Endothelial cell of umbilical vein (primary cell): ENCODE results near the gene CUEDC1. TPM values are rescaled to one million over a fixed set of nuclear protein-coding genes. Genes with fewer than 3 reads are reported as not detected.

Source experiments
- BruUV-seq: library from RNA; stranded (reverse); fragments of 400-500 nt; replicated peaks from 2 replicates; lab custom pipeline; 2021; lab: Mats Ljungman, UMichigan
- CTCF ChIA-PET: fragments of 300-600, 350-600 bp; sonication (Branson Sonifier 250); formaldehyde crosslinking; loops from one replicate; lab custom pipeline; 2021; ENCODE audit warnings: antibody characterized with exemption, inconsistent platforms; lab: Charles Lee
- POLR2A ChIA-PET: fragments of 300-600, 350-600 bp; sonication (Branson Sonifier 250); formaldehyde crosslinking; loops from one replicate; lab custom pipeline; 2021; ENCODE audit warnings: antibody characterized with exemption, inconsistent platforms; lab: Charles Lee
- DNase-seq: peaks from one replicate; pipeline ENCODE4 v3.0.0-alpha.2; 2011; ENCODE audit warnings: low read depth, low spot score
- FAIRE-seq: peaks from 2 replicates; lab custom pipeline; 2011; peaks lifted over from hg19 to GRCh38; lab: Jason Lieb, UNC
- H2AFZ ChIP-seq: 2 replicates; pipeline ENCODE4 v1.6.0; 2012; ENCODE audit warnings: low read depth, low read length, control low read depth, inconsistent platforms
- H3K27ac ChIP-seq: 2 replicates; pipeline ENCODE4 v1.5.1; 2011; ENCODE audit warnings: low read depth, mild to moderate bottlenecking, control low read depth, low read length, moderate library complexity; ENCODE audit not compliant: insufficient read depth
- H3K27me3 ChIP-seq, 2 experiments: 2 replicates each; pipeline versions ENCODE4 v1.6.0 to v1.6.1; 2011; ENCODE audit warnings: low read length in 2 of 2, mixed read lengths in 1 of 2; ENCODE audit not compliant: control insufficient read depth in 2 of 2, insufficient read depth in 2 of 2
- H3K36me3 ChIP-seq, 2 experiments: 2 replicates in 1 of 2; 3 replicates in 1 of 2; pipeline ENCODE4 v1.5.1; 2011; ENCODE audit warnings: low read length in 2 of 2, mild to moderate bottlenecking in 1 of 2, moderate library complexity in 1 of 2; ENCODE audit not compliant: control insufficient read depth in 2 of 2, insufficient read depth in 2 of 2; ENCODE audit errors: extremely low read depth in 1 of 2
- H3K4me1 ChIP-seq: 3 replicates; pipeline ENCODE4 v1.5.1; 2011; ENCODE audit warnings: mild to moderate bottlenecking, low read length; ENCODE audit not compliant: control insufficient read depth, insufficient read depth; ENCODE audit errors: extremely low read depth
- H3K4me2 ChIP-seq: 2 replicates; pipeline ENCODE4 v1.6.1; 2011; ENCODE audit warnings: low read length, control low read depth, mixed read lengths; ENCODE audit not compliant: insufficient read depth
- H3K4me3 ChIP-seq, 3 experiments: fragments of 200-600 bp in 1 of 3; sonication (generic), shearing (Covaris generic) in 1 of 3; replicated peaks in 1 of 3; 2 replicates each; pipeline ENCODE4 v1.5.1; 2011 to 2016; ENCODE audit warnings: control low read depth in 3 of 3, low read length in 3 of 3, mild to moderate bottlenecking in 2 of 3, inconsistent platforms in 1 of 3, low read depth in 1 of 3, moderate library complexity in 1 of 3; ENCODE audit not compliant: insufficient read depth in 1 of 3
- H3K79me2 ChIP-seq: 2 replicates; pipeline ENCODE4 v1.6.0; 2012; ENCODE audit warnings: low read length, inconsistent platforms; ENCODE audit not compliant: control insufficient read depth, insufficient read depth
- H3K9ac ChIP-seq: replicated peaks from 2 replicates; pipeline ENCODE3; 2011; ENCODE audit warnings: low read length, control low read depth; ENCODE audit not compliant: insufficient read depth; ENCODE audit errors: extremely low read depth
- H3K9me1 ChIP-seq: replicated peaks from 3 replicates; pipeline ENCODE4 v1.6.0; 2011; ENCODE audit warnings: mild to moderate bottlenecking, low read length; ENCODE audit not compliant: control insufficient read depth, insufficient read depth; ENCODE audit errors: extremely low read depth
- H3K9me3 ChIP-seq: replicated peaks from 2 replicates; pipeline ENCODE4 v1.5.1; 2012; ENCODE audit warnings: low read length, inconsistent platforms; ENCODE audit not compliant: control insufficient read depth, insufficient read depth
- H4K20me1 ChIP-seq: replicated peaks from 2 replicates; pipeline ENCODE3; 2011; ENCODE audit warnings: mild to moderate bottlenecking, low read length; ENCODE audit not compliant: control insufficient read depth, insufficient read depth; ENCODE audit errors: extremely low read depth
- EZH2 ChIP-seq: IDR thresholded peaks from 2 replicates; pipeline ENCODE4 v1.6.1; 2012; ENCODE audit warnings: borderline replicate concordance, low read depth, mild to moderate bottlenecking, moderate library complexity, low read length, inconsistent platforms; ENCODE audit not compliant: severe bottlenecking
- FOS ChIP-seq: IDR thresholded peaks from 2 replicates; pipeline ENCODE4 v1.6.1; 2011; ENCODE audit warnings: mild to moderate bottlenecking, low read length, moderate library complexity, borderline replicate concordance; ENCODE audit not compliant: insufficient read depth
- GATA2 ChIP-seq: IDR thresholded peaks from 2 replicates; pipeline ENCODE4 v1.7.0; 2011; ENCODE audit warnings: low read depth, mild to moderate bottlenecking, moderate library complexity, mixed read lengths, low read length; ENCODE audit not compliant: insufficient read length, insufficient read depth
- JUN ChIP-seq: IDR thresholded peaks from 2 replicates; pipeline ENCODE4 v1.6.1; 2011; ENCODE audit warnings: borderline replicate concordance, low read depth; ENCODE audit not compliant: insufficient read length, insufficient read depth
- MYC ChIP-seq: IDR thresholded peaks from one replicate; pipeline ENCODE4 v1.6.1; 2011; ENCODE audit warnings: mild to moderate bottlenecking, low read depth, low read length
- POLR2AphosphoS5 ChIP-seq: IDR thresholded peaks from 2 replicates; pipeline ENCODE4 v1.6.1; 2012; ENCODE audit warnings: low read depth, mild to moderate bottlenecking, control low read depth, low read length, moderate library complexity; ENCODE audit not compliant: insufficient read depth
- dilution Hi-C: fragments of 300-500 bp; cut with MboI; formaldehyde crosslinking; loops from one replicate; pipeline ENCODE4 v1.15.0; 2019; ENCODE audit warnings: low sequenced_read_pairs; ENCODE audit not compliant: extremely low pct_ligation_motif_present
- intact Hi-C: fragments of 100-400 bp; cut with micrococcal nuclease; formaldehyde crosslinking; loops from one replicate; pipeline ENCODE4 v1.10.0; 2022
- polyA plus RNA-seq, 4 experiments: library from polyadenylated mRNA; depleted of rRNA in 3 of 4; stranded (reverse) in 3 of 4; unstranded in 1 of 4; fragments of >200 nt; gene quantifications; 2 replicates each; pipeline versions ENCODE4 v1.2.1 to v1.2.3, GENCODE V29; 2011 to 2012; ENCODE audit warnings: missing spikeins in 1 of 4
- total RNA-seq: library from RNA; stranded (reverse); gene quantifications from 2 replicates; pipeline ENCODE4 v1.2.3, GENCODE V29; 2021
- TF ChIP-seq, protein P1 (sequence below), 2 donors: IDR thresholded peaks; 1 replicate in 1 of 2; 2 replicates in 1 of 2; pipeline ENCODE4 v1.5.1; 2011; ENCODE audit warnings: low read length in 2 of 2, mild to moderate bottlenecking in 2 of 2, moderate library complexity in 2 of 2, control low read depth in 1 of 2, inconsistent platforms in 1 of 2, low read depth in 1 of 2; ENCODE audit not compliant: insufficient read depth in 1 of 2; ENCODE audit errors: extremely low read depth in 1 of 2
- TF ChIP-seq, protein P2 (sequence below): IDR thresholded peaks from 2 replicates; pipeline ENCODE4 v1.6.1; 2011; ENCODE audit not compliant: insufficient read depth, insufficient read length

CUEDC1 gene
- total and polyA plus RNA-seq, 2 donors (not counting 3 experiments of a cell fraction or from before 2014, with no cell fraction given): 15.8 to 27.7 TPM

DNA sequence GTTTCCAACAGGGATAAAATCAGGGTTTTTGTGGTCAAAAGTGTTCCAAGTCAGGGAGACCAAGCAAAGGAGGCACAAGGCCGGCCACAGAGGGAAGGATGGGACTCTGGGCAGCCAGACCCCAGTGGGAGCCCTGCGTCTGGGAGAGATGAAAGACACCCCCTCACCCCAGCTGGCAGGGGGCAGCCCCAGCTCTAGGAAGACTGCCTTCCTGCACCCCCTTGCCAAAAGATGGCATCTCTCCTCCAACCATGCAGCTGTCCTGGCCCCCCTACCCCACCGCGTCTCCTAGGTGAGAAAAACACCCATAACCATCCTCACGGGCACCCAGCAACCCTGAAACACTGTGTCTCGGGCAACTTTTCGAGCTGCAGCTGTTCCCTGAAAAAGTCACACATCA lies 51.3 kb downstream of the CUEDC1 start:
- no TSS peak for BruUV-seq
- no peaks in the 10 kb centered on the region for H3K27me3 ChIP-seq
- dilution Hi-C loops: no loop called here
- DNase-seq (no peak), FAIRE-seq (no peak)
- POLR2A ChIA-PET: no interaction called here
- no peaks in the 10 kb centered on the region for H4K20me1 ChIP-seq
- no peaks in the 10 kb centered on the region for H3K79me2 ChIP-seq
- H3K9me3 ChIP-seq: no peaks in the 10 kb centered on the region
- no peaks in the 10 kb centered on the region for H3K36me3 ChIP-seq
- H3K9ac ChIP-seq: no peak overlapping the region
- no peaks in the 10 kb centered on the region for H3K9me1 ChIP-seq
- CTCF ChIA-PET: interaction anchor here (0.8 to 2.7 kb wide), 14 partner anchors 9 to 96 kb away, joined by 3 to 13 read pairs (median 4); partner anchors contain the start of gene CUEDC1
- H2AFZ ChIP-seq: no peak overlapping the region
- peaks cover 19% of the 10 kb centered on the region for H3K4me1 ChIP-seq
- H3K4me2 ChIP-seq: no peak overlapping the region
- no peak overlapping the region for H3K4me3 ChIP-seq
- peak overlapping the region; percentile 71 for H3K27ac ChIP-seq
- intact Hi-C loops: loop anchor here (1.0 kb wide), 3 partner anchors 8 to 25 kb away; no protein-coding TSS in a partner anchor
- TF ChIP-seq, protein P1, sequence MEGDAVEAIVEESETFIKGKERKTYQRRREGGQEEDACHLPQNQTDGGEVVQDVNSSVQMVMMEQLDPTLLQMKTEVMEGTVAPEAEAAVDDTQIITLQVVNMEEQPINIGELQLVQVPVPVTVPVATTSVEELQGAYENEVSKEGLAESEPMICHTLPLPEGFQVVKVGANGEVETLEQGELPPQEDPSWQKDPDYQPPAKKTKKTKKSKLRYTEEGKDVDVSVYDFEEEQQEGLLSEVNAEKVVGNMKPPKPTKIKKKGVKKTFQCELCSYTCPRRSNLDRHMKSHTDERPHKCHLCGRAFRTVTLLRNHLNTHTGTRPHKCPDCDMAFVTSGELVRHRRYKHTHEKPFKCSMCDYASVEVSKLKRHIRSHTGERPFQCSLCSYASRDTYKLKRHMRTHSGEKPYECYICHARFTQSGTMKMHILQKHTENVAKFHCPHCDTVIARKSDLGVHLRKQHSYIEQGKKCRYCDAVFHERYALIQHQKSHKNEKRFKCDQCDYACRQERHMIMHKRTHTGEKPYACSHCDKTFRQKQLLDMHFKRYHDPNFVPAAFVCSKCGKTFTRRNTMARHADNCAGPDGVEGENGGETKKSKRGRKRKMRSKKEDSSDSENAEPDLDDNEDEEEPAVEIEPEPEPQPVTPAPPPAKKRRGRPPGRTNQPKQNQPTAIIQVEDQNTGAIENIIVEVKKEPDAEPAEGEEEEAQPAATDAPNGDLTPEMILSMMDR (IDR thresholded peaks at IDR 0.05; ENCODE audit: extremely low read depth in 1 of 2, insufficient read depth in 1 of 2, low read depth in 1 of 2, low read length in 2 of 2): no peak
- TF ChIP-seq EZH2: no peak
- TF ChIP-seq POLR2AphosphoS5: no peak
- TF ChIP-seq, protein P2, sequence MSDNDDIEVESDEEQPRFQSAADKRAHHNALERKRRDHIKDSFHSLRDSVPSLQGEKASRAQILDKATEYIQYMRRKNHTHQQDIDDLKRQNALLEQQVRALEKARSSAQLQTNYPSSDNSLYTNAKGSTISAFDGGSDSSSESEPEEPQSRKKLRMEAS: no peak
- no peak for TF ChIP-seq MYC
- TF ChIP-seq GATA2: no peak
- no peak for TF ChIP-seq JUN
- TF ChIP-seq FOS: no peak
